Spleen (tissue), 11 donors: ENCODE results near the gene RYR1. TPM values are rescaled to one million over a fixed set of nuclear protein-coding genes. Genes with fewer than 3 reads are reported as not detected.

ENCODE experiments used
- DNase-seq: peaks from one replicate; pipeline ENCODE4 v3.0.0-alpha.2; 2020
- H3K27ac ChIP-seq, 8 donors: fragments of 200-600 bp; sonication (generic) in 7 of 8; 1 replicate in 4 of 8; 2 replicates in 4 of 8; pipeline versions ENCODE4 v1.5.0 to v1.8.0; 2016 to 2021; ENCODE audit warnings: inconsistent platforms in 4 of 8, mild to moderate bottlenecking in 4 of 8, moderate library complexity in 1 of 8
- H3K27me3 ChIP-seq, 7 donors: fragments of 200-600 bp; sonication (generic) in 6 of 7; replicated peaks in 1 of 7; 1 replicate in 4 of 7; 2 replicates in 3 of 7; pipeline versions ENCODE4 v1.5.0 to v1.8.0; 2016 to 2021; ENCODE audit warnings: inconsistent platforms in 3 of 7, mild to moderate bottlenecking in 1 of 7
- H3K36me3 ChIP-seq, 6 donors: fragments of 200-600 bp; sonication (generic) in 5 of 6; 1 replicate in 4 of 6; 2 replicates in 2 of 6; pipeline versions ENCODE4 v1.5.0 to v1.8.0; 2016 to 2021; ENCODE audit warnings: inconsistent platforms in 2 of 6
- H3K4me1 ChIP-seq, 6 donors: fragments of 200-600 bp; sonication (generic) in 5 of 6; 1 replicate in 3 of 6; 2 replicates in 3 of 6; pipeline versions ENCODE4 v1.5.0 to v1.8.0; 2016 to 2021; ENCODE audit warnings: inconsistent platforms in 3 of 6
- H3K4me3 ChIP-seq, 8 donors: fragments of 200-600 bp; sonication (generic) in 7 of 8; 1 replicate in 4 of 8; 2 replicates in 4 of 8; pipeline versions ENCODE4 v1.5.0 to v1.8.0; 2016 to 2021; ENCODE audit warnings: inconsistent platforms in 4 of 8, mild to moderate bottlenecking in 4 of 8, moderate library complexity in 2 of 8
- H3K9me3 ChIP-seq, 8 donors: fragments of 200-600 bp; sonication (generic) in 7 of 8; 1 replicate in 4 of 8; 2 replicates in 4 of 8; pipeline versions ENCODE4 v1.5.0 to v1.8.0; 2016 to 2021; ENCODE audit warnings: inconsistent platforms in 4 of 8
- POLR2A ChIP-seq, 3 donors: fragments of 450-650 bp; IDR thresholded peaks; one replicate each; pipeline ENCODE4 v1.5.1; 2017; ENCODE audit warnings: antibody characterized with exemption in 3 of 3, mild to moderate bottlenecking in 1 of 3
- POLR2AphosphoS5 ChIP-seq, 3 donors: sonication (generic); formaldehyde crosslinking; IDR thresholded peaks; one replicate each; pipeline ENCODE4 v1.5.1; 2017; ENCODE audit warnings: antibody characterized with exemption in 3 of 3
- WGBS, 5 donors: extraction: QIAGEN DNeasy Blood & Tissue Kit in 3 of 5; methylation state at CpG; one replicate each; pipeline versions ENCODE4 v1.1.5 to v1.1.7; 2013 to 2018; 5-methylcytosine and 5-hydroxymethylcytosine counted together
- intact Hi-C: fragments of 100-400 bp; cut with DNase I; formaldehyde crosslinking; loops from one replicate; pipeline ENCODE4 v1.15.0; 2023; ENCODE audit warnings: low total_unique reads
- polyA plus RNA-seq, 3 donors: library from polyadenylated mRNA; stranded (reverse); fragments of 200-250 nt; gene quantifications; one replicate each; pipeline ENCODE4 v1.2.1, GENCODE V29; 2013
- total RNA-seq, 7 donors: library from RNA; depleted of rRNA in 3 of 7; stranded (reverse); fragments of >200 nt in 3 of 7; fragmentation: NEBNext Ultra II Directional in 4 of 7; extraction: Animal tissue kit (Norgen Biotek cat#: 25700) in 4 of 7; gene quantifications; one replicate each; pipeline versions ENCODE4 v1.1.0 to v1.2.1, GENCODE V29; 2016 to 2021
- TF ChIP-seq, protein P1 (sequence below), 11 experiments: fragments of 200-600 bp in 7 of 11; fragments of 450-650 bp in 4 of 11; sonication (generic) in 4 of 11; IDR thresholded peaks in 8 of 11; conservative IDR thresholded peaks in 3 of 11; 1 replicate in 7 of 11; 2 replicates in 4 of 11; pipeline versions ENCODE4 v1.4.0 to v1.8.0; 2016 to 2021; ENCODE audit warnings: antibody characterized with exemption in 11 of 11, inconsistent platforms in 4 of 11, mild to moderate bottlenecking in 1 of 11
- donor health status: healthy with polysubstance abuse.
- donor health status: DM: no; HTN: no; CAD: no; lungs with moderate emphysema.
- donor health status: DM: no; HTN: no; CAD: no.
- donor health status: Bipolar disorder and iron deficiency.
- donor health status: healthy.
- donor health status: DM: no; HTN: no; CAD: no.
- donor health status: DM: yes; HTN: yes; CAD: no.

Gene RYR1
- total and polyA plus RNA-seq, 10 donors = 0.32 to 3.2 (median 1.3) TPM

DNA sequence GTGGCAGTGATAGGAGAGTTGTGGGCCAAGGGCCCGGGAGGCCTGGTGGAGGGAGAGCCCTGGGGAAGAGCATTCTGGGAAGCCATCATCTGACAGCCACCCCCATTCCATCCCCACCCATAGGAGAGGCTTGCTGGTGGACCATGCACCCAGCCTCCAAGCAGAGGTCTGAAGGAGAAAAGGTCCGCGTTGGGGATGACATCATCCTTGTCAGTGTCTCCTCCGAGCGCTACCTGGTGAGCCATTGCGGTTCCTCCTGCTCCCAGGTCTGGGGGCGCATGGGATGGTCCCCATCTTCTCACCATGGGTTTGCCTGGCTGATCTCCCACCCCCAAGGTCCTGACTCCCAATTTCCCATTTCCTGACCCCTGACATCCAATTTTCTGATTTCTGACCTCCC, 10.5 kb downstream of the RYR1 start:
- no peaks in the 10 kb centered on the region for H3K36me3 ChIP-seq
- H3K27me3 ChIP-seq = peaks cover 0 to 25% (median 0%) of the 10 kb centered on the region in 7 donors
- TF ChIP-seq, protein P1, sequence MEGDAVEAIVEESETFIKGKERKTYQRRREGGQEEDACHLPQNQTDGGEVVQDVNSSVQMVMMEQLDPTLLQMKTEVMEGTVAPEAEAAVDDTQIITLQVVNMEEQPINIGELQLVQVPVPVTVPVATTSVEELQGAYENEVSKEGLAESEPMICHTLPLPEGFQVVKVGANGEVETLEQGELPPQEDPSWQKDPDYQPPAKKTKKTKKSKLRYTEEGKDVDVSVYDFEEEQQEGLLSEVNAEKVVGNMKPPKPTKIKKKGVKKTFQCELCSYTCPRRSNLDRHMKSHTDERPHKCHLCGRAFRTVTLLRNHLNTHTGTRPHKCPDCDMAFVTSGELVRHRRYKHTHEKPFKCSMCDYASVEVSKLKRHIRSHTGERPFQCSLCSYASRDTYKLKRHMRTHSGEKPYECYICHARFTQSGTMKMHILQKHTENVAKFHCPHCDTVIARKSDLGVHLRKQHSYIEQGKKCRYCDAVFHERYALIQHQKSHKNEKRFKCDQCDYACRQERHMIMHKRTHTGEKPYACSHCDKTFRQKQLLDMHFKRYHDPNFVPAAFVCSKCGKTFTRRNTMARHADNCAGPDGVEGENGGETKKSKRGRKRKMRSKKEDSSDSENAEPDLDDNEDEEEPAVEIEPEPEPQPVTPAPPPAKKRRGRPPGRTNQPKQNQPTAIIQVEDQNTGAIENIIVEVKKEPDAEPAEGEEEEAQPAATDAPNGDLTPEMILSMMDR (IDR thresholded peaks at IDR 0.05 in 8 of 11, conservative IDR thresholded peaks at IDR 0.05 in 3 of 11) = no peak
- TF ChIP-seq POLR2AphosphoS5 (IDR thresholded peaks at IDR 0.05) (no peak), POLR2A (IDR thresholded peaks at IDR 0.05) (no peak)
- intact Hi-C loops = no loop called here
- H3K9me3 ChIP-seq = no peaks in the 10 kb centered on the region
- 89 to 94% (median 90%) methylated on average over 7 of the region's 7 CpGs for WGBS, 5 donors
- H3K4me1 ChIP-seq = no peaks in the 10 kb centered on the region
- no peak overlapping the region for H3K27ac ChIP-seq
- no peak overlapping the region for H3K4me3 ChIP-seq
- no peak for DNase-seq

GRCh38 chr19:38445362-38445761, 11.9 kb downstream of the RYR1 start:
- H3K27ac ChIP-seq = no peak overlapping the region
- H3K36me3 ChIP-seq = no peaks in the 10 kb centered on the region
- H3K4me1 ChIP-seq = no peaks in the 10 kb centered on the region
- TF ChIP-seq, protein P1 (IDR thresholded peaks at IDR 0.05 in 8 of 11, conservative IDR thresholded peaks at IDR 0.05 in 3 of 11) = no peak
- TF ChIP-seq POLR2AphosphoS5 (IDR thresholded peaks at IDR 0.05) = no peak
- no peak for TF ChIP-seq POLR2A (IDR thresholded peaks at IDR 0.05)
- intact Hi-C loops = no loop called here
- DNase-seq = no peak
- no peak overlapping the region for H3K4me3 ChIP-seq
- H3K9me3 ChIP-seq = no peaks in the 10 kb centered on the region
- H3K27me3 ChIP-seq = peaks cover 0 to 21% (median 0%) of the 10 kb centered on the region in 7 donors
- WGBS, 5 donors = 88 to 96% (median 94%) methylated on average over 7 of the region's 7 CpGs

DNA sequence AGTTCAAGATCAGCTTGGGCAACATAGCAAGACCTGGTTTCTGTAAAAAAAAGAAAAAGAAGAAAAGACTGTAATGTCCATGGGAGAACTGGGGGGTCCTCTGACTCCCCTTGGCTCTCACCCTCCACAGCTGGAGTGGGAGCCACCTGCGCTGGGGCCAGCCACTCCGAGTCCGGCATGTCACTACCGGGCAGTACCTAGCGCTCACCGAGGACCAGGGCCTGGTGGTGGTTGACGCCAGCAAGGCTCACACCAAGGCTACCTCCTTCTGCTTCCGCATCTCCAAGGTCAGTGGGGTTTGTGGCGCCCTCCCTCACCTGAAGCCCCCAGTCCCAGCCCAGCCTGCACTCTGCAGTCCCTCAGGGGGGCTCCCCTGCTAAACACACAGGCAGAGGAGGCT, 14.7 kb downstream of the RYR1 start:
- Histone ChIP-seq H3K9me3 (peaks cover 0 to 4% (median 0%) of the 10 kb centered on the region in 8 donors), H3K27ac (no peak overlapping the region), H3K4me1 (no peaks in the 10 kb centered on the region), H3K36me3 (no peaks in the 10 kb centered on the region), H3K27me3 (no peaks in the 10 kb centered on the region), H3K4me3 (no peak overlapping the region)
- 91 to 97% (median 95%) methylated on average over 6 to 9 of the region's 9 CpGs for WGBS, 5 donors
- TF ChIP-seq, protein P1 (IDR thresholded peaks at IDR 0.05 in 8 of 11, conservative IDR thresholded peaks at IDR 0.05 in 3 of 11) = no peak
- TF ChIP-seq POLR2A (IDR thresholded peaks at IDR 0.05) = no peak
- no peak for TF ChIP-seq POLR2AphosphoS5 (IDR thresholded peaks at IDR 0.05)
- intact Hi-C loops = no loop called here
- DNase-seq = no peak

- no peaks in the 10 kb centered on the region for H3K4me1 ChIP-seq
- TF ChIP-seq POLR2AphosphoS5 (IDR thresholded peaks at IDR 0.05) (no peak), POLR2A (IDR thresholded peaks at IDR 0.05) (no peak)
- TF ChIP-seq, protein P1 (IDR thresholded peaks at IDR 0.05 in 8 of 11, conservative IDR thresholded peaks at IDR 0.05 in 3 of 11) = no peak
- no peaks in the 10 kb centered on the region for H3K36me3 ChIP-seq
- no peak overlapping the region for H3K27ac ChIP-seq
- H3K9me3 ChIP-seq = peaks cover 0 to 4% (median 0%) of the 10 kb centered on the region in 8 donors
- no peak for DNase-seq
- H3K27me3 ChIP-seq = no peaks in the 10 kb centered on the region
- intact Hi-C loops = no loop called here
- no peak overlapping the region for H3K4me3 ChIP-seq
- 75 to 84% (median 79%) methylated on average over 5 of the region's 5 CpGs for WGBS, 5 donors
Observed at GRCh38 chr19:38449518-38449917, 16.0 kb downstream of the RYR1 start.
